Erythroblast (primary cell): ENCODE results near the gene CAMKMT.

Source experiments
- DNase-seq, 2 experiments: peaks; one replicate each; lab custom pipeline; 2025; lab: John Stamatoyannopoulos, UW
- GATA1 ChIP-seq: IDR thresholded peaks from 2 replicates; pipeline ENCODE4 v1.6.1; 2011; ENCODE audit warnings: low read depth, mild to moderate bottlenecking, control low read depth, low read length, moderate library complexity
- POLR2A ChIP-seq: IDR thresholded peaks from 2 replicates; pipeline ENCODE4 v1.6.1; 2011; ENCODE audit warnings: mild to moderate bottlenecking, low read length

Gene CAMKMT

GRCh38 chr2:44774826-44775492 is 413.2 kb downstream of the CAMKMT start:
- DNase-seq, result no peak
- TF ChIP-seq GATA1 (no peak), POLR2A (no peak)

- no peak for DNase-seq
- no peak for TF ChIP-seq POLR2A
- no peak for TF ChIP-seq GATA1
Observed at GRCh38 chr2:44777036-44777435, 415.3 kb downstream of the CAMKMT start.

GRCh38 chr2:44777537-44777936 is 415.8 kb downstream of the CAMKMT start:
- TF ChIP-seq POLR2A (no peak), GATA1 (no peak)
- no peak for DNase-seq

GRCh38 chr2:44778221-44778654 is 416.5 kb downstream of the CAMKMT start:
- no peak for TF ChIP-seq POLR2A
- no peak for TF ChIP-seq GATA1
- no peak for DNase-seq

- TF ChIP-seq GATA1 (no peak), POLR2A (no peak)
Observed at GRCh38 chr2:44778671-44779476, 417.1 kb downstream of the CAMKMT start.

GRCh38 chr2:44779793-44780192 is 418.0 kb downstream of the CAMKMT start:
- no peak for TF ChIP-seq GATA1
- DNase-seq, result no peak

More at GRCh38 chr2:44778671-44779476, 417.1 kb downstream of the CAMKMT start:
- DNase-seq, result no peak

GRCh38 chr2:44780406-44780805 is 418.7 kb downstream of the CAMKMT start:
- no peak for DNase-seq
- TF ChIP-seq POLR2A, result no peak
- no peak for TF ChIP-seq GATA1

GRCh38 chr2:44785433-44785832 is 423.7 kb downstream of the CAMKMT start:
- TF ChIP-seq POLR2A (no peak), GATA1 (no peak)
- DNase-seq, result no peak

- TF ChIP-seq GATA1, result no peak
- TF ChIP-seq POLR2A, result no peak
Observed at GRCh38 chr2:44786045-44786816, 424.5 kb downstream of the CAMKMT start.

GRCh38 chr2:44786817-44787214 is 425.1 kb downstream of the CAMKMT start:
- TF ChIP-seq GATA1 (no peak), POLR2A (no peak)
- DNase-seq, result no peak

More at GRCh38 chr2:44786045-44786816, 424.5 kb downstream of the CAMKMT start:
- DNase-seq, result no peak

GRCh38 chr2:44787663-44788062 is 425.9 kb downstream of the CAMKMT start:
- TF ChIP-seq POLR2A, result no peak
- no peak for TF ChIP-seq GATA1
- no peak for DNase-seq

- DNase-seq, result no peak
- no peak for TF ChIP-seq GATA1
Observed at GRCh38 chr2:44789446-44789845, 427.7 kb downstream of the CAMKMT start.

GRCh38 chr2:44789971-44790721 is 428.4 kb downstream of the CAMKMT start:
- no peak for DNase-seq
- TF ChIP-seq POLR2A, result no peak
- no peak for TF ChIP-seq GATA1
